Choroid plexus epithelial cell (primary cell): Measurements from ENCODE around the gene OPHN1.

Experiments
- DNase-seq: peaks from one replicate; pipeline ENCODE4 v3.0.0-alpha.2; 2010; ENCODE audit warnings: low read depth
- H3K4me3 ChIP-seq: 2 replicates; pipeline ENCODE4 v1.5.1; 2011; ENCODE audit warnings: low read depth, mild to moderate bottlenecking, control low read depth, low read length, moderate library complexity
- TF ChIP-seq, protein P1 (sequence below): conservative IDR thresholded peaks from 2 replicates; pipeline ENCODE4 v1.5.1; 2011; ENCODE audit warnings: low read depth, mild to moderate bottlenecking, control low read depth, inconsistent platforms, low read length, moderate library complexity

The OPHN1 gene

GRCh38 chrX:68428431-68428830 is 4.9 kb downstream of the OPHN1 start:
- TF ChIP-seq, protein P1, sequence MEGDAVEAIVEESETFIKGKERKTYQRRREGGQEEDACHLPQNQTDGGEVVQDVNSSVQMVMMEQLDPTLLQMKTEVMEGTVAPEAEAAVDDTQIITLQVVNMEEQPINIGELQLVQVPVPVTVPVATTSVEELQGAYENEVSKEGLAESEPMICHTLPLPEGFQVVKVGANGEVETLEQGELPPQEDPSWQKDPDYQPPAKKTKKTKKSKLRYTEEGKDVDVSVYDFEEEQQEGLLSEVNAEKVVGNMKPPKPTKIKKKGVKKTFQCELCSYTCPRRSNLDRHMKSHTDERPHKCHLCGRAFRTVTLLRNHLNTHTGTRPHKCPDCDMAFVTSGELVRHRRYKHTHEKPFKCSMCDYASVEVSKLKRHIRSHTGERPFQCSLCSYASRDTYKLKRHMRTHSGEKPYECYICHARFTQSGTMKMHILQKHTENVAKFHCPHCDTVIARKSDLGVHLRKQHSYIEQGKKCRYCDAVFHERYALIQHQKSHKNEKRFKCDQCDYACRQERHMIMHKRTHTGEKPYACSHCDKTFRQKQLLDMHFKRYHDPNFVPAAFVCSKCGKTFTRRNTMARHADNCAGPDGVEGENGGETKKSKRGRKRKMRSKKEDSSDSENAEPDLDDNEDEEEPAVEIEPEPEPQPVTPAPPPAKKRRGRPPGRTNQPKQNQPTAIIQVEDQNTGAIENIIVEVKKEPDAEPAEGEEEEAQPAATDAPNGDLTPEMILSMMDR: no peak
- peak; percentile 58 for DNase-seq
- no peak overlapping the region for H3K4me3 ChIP-seq

GRCh38 chrX:68424719-68425118 is 8.6 kb downstream of the OPHN1 start:
- TF ChIP-seq, protein P1: no peak
- H3K4me3 ChIP-seq: no peak overlapping the region

DNA sequence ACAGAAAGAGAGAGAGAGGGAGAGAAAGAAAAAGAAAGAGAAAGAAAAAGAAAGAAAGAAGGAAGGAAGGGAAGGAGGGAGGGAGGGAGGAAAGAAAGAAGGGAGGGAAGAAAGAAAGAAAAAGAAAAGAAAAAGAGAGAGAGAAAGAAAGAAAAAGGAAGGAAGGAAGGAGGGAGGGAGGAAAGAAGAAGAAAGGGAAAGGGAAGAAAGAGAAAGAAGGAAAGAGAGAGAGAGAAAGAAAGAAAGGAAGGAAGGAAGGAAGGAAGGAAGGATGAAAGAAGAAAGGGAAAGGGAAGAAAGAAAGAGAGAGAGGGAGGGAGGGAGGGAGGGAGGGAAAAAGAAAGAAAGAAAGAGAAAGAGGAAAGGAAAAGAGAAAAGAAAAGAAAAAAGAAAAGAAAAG is 10.8 kb downstream of the OPHN1 start:
- no peak overlapping the region for H3K4me3 ChIP-seq
- DNase-seq: no peak
- TF ChIP-seq, protein P1: no peak

More at GRCh38 chrX:68424719-68425118, 8.6 kb downstream of the OPHN1 start:
- no peak for DNase-seq

- TF ChIP-seq, protein P1: no peak
- no peak for DNase-seq
- H3K4me3 ChIP-seq: no peak overlapping the region
These were observed 11.7 kb downstream of the OPHN1 start for GRCh38 chrX:68421636-68422035.

DNA sequence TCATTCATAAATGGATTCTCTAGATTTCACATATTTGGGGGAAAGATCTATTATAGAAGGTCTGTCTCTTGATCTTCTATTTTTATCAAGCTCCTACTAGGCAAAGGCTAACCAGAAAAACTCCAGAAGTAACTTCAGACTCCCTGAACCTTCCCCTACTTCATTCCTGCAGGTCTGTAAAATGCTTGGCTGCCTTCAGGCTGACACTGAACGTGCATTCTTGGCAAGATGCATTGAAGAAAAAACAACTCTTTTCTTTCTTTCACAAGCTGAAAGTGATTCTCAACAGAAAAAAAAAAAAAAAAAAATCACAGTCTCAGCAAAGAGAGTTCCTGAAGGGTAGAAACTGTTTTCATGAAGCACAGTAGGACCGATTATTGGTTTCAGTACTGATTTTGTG is 12.7 kb downstream of the OPHN1 start:
- no peak overlapping the region for H3K4me3 ChIP-seq
- TF ChIP-seq, protein P1: no peak
- DNase-seq: peak; percentile 76

DNA sequence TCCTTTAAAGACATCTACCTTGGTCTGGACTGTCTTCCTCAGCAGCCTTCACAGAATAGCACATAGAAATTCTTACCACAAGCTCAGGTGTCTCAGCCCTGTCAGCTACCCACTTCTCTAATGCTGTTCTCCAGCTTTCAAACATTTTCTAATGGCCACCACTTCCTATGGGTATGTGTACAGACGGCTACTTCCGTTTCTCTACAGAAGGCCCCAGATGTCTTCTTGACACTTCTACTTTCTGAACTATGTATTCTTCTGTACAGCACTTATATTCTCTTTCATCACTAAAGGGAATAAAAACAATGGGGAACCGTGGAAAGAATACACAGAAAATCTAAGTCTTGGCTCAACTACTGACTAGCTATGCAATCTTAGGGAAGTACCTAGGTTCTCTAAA is 13.3 kb downstream of the OPHN1 start:
- H3K4me3 ChIP-seq: no peak overlapping the region
- DNase-seq: no peak
- TF ChIP-seq, protein P1: no peak

- DNase-seq: no peak
- TF ChIP-seq, protein P1: no peak
- no peak overlapping the region for H3K4me3 ChIP-seq
These were observed 15.6 kb downstream of the OPHN1 start for GRCh38 chrX:68417651-68418050.
